Loucy (cell line): ENCODE measurements around the gene TTLL12.

Source experiments
- EZH2phosphoT487 ChIP-seq: fragments of 200-600 bp; IDR thresholded peaks from 2 replicates; pipeline ENCODE4 v1.6.1; 2018; ENCODE audit warnings: antibody characterized with exemption, mild to moderate bottlenecking, moderate library complexity, borderline replicate concordance
- TF ChIP-seq, protein P1 (sequence below): fragments of 200-600 bp; sonication (generic); conservative IDR thresholded peaks from 2 replicates; pipeline ENCODE4 v1.5.1; 2014; ENCODE audit warnings: mild to moderate bottlenecking, antibody characterized with exemption, low read length

DNA sequence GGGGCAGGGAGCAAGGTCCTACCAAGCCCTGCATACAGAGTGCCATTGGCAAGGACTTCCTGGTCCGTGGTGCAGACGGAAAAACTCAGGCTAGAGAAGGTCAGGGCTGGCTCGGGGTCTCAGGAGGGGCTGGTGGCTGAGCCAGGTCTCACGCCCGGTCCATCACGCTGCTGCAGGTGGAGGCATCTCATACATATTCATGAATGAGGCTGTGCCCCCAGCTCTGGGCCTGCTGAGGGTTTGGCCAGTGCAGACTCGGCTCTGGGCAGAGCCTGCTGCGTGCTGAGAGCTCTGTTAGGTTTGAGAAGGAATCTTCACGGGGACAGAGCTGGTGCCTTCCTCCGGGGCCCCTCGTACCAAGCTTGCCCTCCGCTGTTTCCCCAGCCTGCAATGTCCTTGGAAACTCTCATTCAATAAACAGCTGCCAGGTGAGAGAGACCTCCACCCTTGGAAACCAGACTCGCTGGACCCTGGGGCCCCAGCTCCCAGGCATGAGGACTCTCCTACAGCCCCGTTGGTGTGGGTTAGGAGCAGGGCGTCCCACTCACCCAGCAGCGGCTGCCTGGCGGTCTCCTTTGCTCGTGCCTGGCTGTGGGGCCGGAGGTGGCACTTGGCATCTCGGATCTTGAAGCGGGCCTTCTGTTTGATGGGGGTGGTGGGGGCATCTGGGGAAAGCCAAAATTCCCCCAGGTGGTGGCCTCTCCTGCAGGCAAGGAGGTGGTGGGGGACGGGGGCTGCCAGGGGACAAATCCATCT lies 33.9 kb upstream of the TTLL12 start:
- TF ChIP-seq, protein P1, sequence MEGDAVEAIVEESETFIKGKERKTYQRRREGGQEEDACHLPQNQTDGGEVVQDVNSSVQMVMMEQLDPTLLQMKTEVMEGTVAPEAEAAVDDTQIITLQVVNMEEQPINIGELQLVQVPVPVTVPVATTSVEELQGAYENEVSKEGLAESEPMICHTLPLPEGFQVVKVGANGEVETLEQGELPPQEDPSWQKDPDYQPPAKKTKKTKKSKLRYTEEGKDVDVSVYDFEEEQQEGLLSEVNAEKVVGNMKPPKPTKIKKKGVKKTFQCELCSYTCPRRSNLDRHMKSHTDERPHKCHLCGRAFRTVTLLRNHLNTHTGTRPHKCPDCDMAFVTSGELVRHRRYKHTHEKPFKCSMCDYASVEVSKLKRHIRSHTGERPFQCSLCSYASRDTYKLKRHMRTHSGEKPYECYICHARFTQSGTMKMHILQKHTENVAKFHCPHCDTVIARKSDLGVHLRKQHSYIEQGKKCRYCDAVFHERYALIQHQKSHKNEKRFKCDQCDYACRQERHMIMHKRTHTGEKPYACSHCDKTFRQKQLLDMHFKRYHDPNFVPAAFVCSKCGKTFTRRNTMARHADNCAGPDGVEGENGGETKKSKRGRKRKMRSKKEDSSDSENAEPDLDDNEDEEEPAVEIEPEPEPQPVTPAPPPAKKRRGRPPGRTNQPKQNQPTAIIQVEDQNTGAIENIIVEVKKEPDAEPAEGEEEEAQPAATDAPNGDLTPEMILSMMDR = no peak
- no peak for TF ChIP-seq EZH2phosphoT487
